Glutamatergic neuron (in vitro differentiated cells): ENCODE results near the gene TMEM98. TPM values are rescaled to one million over a fixed set of nuclear protein-coding genes. Genes with fewer than 3 reads are reported as not detected.

Source experiments
- DNase-seq: peaks from one replicate; pipeline ENCODE4 v3.0.0; 2022
- H3K27ac Mint-ChIP-seq: one replicate; pipeline ENCODE4 v1.8.0; 2020; ENCODE audit warnings: mild to moderate bottlenecking, mixed read lengths, inconsistent platforms; ENCODE audit not compliant: unreplicated experiment
- H3K27me3 Mint-ChIP-seq: one replicate; pipeline ENCODE4 v1.8.0; 2020; ENCODE audit warnings: mild to moderate bottlenecking, moderate library complexity, mixed read lengths, inconsistent platforms; ENCODE audit not compliant: unreplicated experiment
- H3K36me3 Mint-ChIP-seq: one replicate; pipeline ENCODE4 v1.8.0; 2020; ENCODE audit warnings: mild to moderate bottlenecking, mixed read lengths, inconsistent platforms; ENCODE audit not compliant: unreplicated experiment
- H3K4me1 Mint-ChIP-seq: one replicate; pipeline ENCODE4 v1.8.0; 2020; ENCODE audit warnings: mild to moderate bottlenecking, low read depth, mixed read lengths, inconsistent platforms; ENCODE audit not compliant: unreplicated experiment
- H3K4me3 Mint-ChIP-seq: one replicate; pipeline ENCODE4 v1.8.0; 2020; ENCODE audit warnings: mild to moderate bottlenecking, mixed read lengths, inconsistent platforms; ENCODE audit not compliant: unreplicated experiment
- H3K9me3 Mint-ChIP-seq: one replicate; pipeline ENCODE4 v1.8.0; 2020; ENCODE audit warnings: mild to moderate bottlenecking, moderate library complexity, mixed read lengths, inconsistent platforms; ENCODE audit not compliant: unreplicated experiment
- total RNA-seq: library from RNA; stranded (reverse); fragmentation: NEBNext Ultra II Directional; extraction: Animal tissue kit (Norgen Biotek cat#: 25700); gene quantifications from one replicate; pipeline ENCODE4 v1.2.1, GENCODE V29; 2021; ENCODE audit not compliant: unreplicated experiment
- TF ChIP-seq, protein P1 (sequence below): fragments of 200-600 bp; sonication (generic); IDR thresholded peaks from one replicate; pipeline ENCODE4 v1.5.0; 2021; ENCODE audit not compliant: partially characterized antibody, unreplicated experiment

TMEM98 gene
- total RNA-seq, 1 donor from 2014 or later = 62.3 TPM

DNA sequence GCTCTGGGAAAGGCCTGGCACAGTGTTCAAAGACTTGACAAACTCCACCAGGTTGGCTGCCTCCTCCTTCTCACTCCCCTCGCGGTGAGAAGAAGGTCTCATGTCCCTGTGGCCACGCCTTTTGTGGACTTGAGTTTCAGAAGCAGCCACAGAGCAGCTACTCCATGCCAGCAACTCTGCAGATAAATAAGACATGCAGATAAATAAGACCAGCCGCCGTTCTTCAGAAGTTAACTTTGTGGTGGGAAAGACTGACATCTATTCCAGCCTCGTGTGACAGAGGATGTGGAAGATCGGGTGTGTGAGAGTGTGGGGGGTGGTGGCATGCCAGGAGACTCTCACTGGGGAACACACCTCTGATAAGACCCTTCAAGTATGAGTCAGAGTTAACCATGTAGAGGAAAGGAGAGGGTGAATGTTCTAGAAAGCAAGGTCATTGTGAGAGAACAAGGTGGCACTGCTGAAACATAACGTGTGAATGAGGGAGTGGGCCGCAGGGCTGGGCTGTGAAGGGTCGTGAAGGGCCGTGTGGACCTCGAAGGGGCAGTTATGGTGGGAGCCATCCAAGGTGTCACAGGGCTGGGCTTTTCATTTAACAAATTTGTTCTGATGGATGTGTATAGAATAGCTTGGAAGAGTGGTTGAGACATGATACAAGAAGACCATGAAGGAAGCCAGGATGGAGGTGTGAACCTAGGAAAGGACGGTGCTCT lies 64.5 kb downstream of the TMEM98 start:
- no peak overlapping the region for H3K27ac Mint-ChIP-seq
- no peak overlapping the region for H3K4me3 Mint-ChIP-seq
- H3K36me3 Mint-ChIP-seq = no peaks in the 10 kb centered on the region
- no peak for DNase-seq
- H3K9me3 Mint-ChIP-seq = peaks cover 10% of the 10 kb centered on the region
- peaks cover 5% of the 10 kb centered on the region for H3K27me3 Mint-ChIP-seq
- TF ChIP-seq, protein P1, sequence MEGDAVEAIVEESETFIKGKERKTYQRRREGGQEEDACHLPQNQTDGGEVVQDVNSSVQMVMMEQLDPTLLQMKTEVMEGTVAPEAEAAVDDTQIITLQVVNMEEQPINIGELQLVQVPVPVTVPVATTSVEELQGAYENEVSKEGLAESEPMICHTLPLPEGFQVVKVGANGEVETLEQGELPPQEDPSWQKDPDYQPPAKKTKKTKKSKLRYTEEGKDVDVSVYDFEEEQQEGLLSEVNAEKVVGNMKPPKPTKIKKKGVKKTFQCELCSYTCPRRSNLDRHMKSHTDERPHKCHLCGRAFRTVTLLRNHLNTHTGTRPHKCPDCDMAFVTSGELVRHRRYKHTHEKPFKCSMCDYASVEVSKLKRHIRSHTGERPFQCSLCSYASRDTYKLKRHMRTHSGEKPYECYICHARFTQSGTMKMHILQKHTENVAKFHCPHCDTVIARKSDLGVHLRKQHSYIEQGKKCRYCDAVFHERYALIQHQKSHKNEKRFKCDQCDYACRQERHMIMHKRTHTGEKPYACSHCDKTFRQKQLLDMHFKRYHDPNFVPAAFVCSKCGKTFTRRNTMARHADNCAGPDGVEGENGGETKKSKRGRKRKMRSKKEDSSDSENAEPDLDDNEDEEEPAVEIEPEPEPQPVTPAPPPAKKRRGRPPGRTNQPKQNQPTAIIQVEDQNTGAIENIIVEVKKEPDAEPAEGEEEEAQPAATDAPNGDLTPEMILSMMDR = no peak
- no peaks in the 10 kb centered on the region for H3K4me1 Mint-ChIP-seq

DNA sequence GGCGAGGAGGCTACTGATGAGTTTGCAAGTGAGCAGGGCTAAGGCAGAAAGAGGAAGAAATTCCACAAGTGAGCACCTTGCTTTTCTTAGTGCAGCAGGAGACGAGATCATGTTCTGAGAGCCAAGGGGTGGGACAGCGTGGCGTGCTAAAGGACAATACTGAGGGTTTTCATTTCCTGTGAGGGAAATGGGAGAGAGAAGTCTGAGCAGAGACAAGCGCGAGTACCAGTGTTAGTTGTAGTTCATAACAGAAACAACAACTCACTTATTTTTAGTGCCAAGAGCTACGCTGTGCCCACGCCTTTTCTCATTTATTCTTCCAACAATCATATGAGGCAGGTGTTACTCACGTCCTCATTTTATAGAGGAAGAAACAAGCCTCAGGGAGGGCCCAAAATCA lies 66.0 kb downstream of the TMEM98 start:
- TF ChIP-seq, protein P1 = no peak
- Mint-ChIP-seq H3K36me3 (no peaks in the 10 kb centered on the region), H3K27me3 (peaks cover 5% of the 10 kb centered on the region), H3K4me1 (no peaks in the 10 kb centered on the region), H3K9me3 (peaks cover 6% of the 10 kb centered on the region), H3K27ac (no peak overlapping the region), H3K4me3 (no peak overlapping the region)
- no peak for DNase-seq

Other genes starting within 250 kb of the TMEM98 start
- gene MYO1D, start 51.0 kb upstream of the TMEM98 start, total RNA-seq = 5.3 TPM
- not detected for gene SPACA3, start 63.7 kb downstream of the TMEM98 start, total RNA-seq